NCI-H82 treated with DMSO at 0.1 percent for 48 hours (cell line): ENCODE data around the gene GRAMD1C.
"Not testable (repeated sequence)": the region's sequence is repeated elsewhere in the genome, so short reads cannot be mapped to it uniquely, and the experiment has no call there.

Experiments
- DNase-seq: peaks from one replicate; lab custom pipeline; 2025; ENCODE audit not compliant: unreplicated experiment; lab: John Stamatoyannopoulos, UW

GRAMD1C gene

DNA sequence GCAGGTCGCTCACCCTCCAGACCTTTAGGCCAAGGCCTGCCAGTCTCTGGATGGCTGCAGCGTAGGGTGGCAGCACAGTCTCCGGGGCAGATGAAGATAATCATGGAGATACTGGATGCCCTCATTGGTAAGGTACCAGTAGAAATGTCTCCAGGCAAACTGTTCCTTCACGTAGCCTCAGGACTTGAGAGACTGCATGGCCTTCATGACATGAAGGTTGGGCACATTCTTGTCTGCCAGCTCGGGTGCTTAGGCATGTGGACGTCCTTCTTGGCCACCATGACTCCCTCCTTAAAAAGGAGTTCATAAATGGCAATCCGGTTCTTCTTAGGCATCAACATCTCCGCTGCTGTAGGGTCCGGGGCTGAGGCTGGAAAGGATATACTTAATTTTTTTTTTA, 11.8 kb downstream of the GRAMD1C start:
- DNase-seq, result not testable (repeated sequence)

- DNase-seq, result no peak
Observed at GRCh38 chr3:113852506-113852905, 13.9 kb downstream of the GRAMD1C start.

- DNase-seq, result no peak
Observed at GRCh38 chr3:113867506-113867905, 28.9 kb downstream of the GRAMD1C start.

DNA sequence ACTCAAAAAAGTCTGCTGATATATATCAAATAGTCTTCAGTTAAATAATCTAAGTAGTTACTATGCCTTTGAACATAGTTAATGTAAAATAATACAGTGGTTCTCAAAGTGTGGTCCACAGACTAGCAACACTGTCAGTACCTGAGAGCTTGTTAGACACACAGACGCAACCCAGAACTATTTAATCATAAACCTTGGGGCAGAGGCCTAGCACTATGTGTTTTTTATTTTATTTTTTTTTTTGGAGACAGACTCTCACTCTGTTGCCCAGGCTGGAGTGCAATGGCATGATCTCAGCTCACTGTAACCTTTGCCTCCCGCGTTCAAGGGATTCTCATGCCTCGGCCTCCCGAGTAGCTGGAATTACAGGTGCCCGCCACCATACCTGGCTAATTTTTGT, 34.7 kb downstream of the GRAMD1C start:
- no peak for DNase-seq

- no peak for DNase-seq
Observed at GRCh38 chr3:113873814-113874526, 35.4 kb downstream of the GRAMD1C start.

- no peak for DNase-seq
Observed at GRCh38 chr3:113878403-113878802, 39.8 kb downstream of the GRAMD1C start.

DNA sequence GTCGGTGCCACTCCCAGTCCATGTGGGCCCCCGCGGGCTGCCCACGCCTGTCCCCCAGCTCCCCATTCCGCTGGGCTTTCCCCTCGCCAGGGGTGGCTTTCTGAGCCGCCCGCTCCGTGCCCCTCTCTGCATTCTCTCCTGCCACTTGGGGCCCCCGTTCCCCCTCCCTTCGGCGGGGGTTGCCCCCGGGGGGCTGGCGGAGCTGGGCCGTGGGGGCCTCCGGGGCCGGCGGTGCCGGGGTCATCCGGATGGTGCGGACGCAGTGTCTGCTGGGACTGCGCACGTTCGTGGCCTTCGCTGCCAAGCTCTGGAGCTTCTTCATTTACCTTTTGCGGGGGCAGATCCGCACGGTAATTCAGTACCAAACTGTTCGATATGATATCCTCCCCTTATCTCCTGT, 46.5 kb downstream of the GRAMD1C start:
- DNase-seq, result no peak

- no peak for DNase-seq
Observed at GRCh38 chr3:113890256-113890900, 51.8 kb downstream of the GRAMD1C start.

DNA sequence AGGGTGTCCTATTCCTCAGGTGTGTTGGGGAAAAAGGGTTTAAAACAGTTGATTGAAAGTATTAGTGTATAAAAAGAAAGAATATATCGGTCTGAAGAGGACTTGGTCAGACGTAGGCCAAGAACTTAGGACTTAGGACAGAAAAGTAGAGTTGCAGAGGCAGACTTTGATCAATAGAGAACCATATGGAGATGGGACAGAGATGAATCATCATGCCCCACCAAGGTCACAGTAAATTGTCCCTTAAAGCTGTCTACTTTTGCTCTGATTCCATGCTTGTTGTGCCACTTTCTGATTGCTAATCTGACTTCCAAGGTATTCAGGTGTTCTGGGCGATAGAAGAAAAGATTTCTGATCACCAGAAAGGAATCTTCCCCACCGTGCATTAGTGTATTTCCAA, 56.3 kb downstream of the GRAMD1C start:
- no peak for DNase-seq

DNA sequence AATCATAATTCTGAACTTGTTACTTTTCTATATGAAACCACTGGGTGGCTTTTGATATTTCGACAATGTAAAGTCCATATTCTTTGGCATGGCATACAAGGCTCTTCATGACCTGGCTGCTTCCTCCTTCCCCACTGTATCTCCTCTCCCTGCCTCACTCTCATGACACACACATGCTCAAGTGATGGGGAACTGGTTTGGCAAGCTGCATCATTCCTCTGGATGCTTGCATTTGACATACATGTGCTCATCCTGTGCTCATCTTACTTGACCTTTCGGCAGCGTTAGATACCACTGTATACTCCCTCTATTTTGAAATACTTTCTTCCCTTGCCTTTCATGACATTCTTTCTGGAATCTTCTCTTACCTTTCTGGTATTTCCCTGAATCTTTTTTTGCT, 57.4 kb downstream of the GRAMD1C start:
- DNase-seq, result no peak

- DNase-seq, result no peak
Observed at GRCh38 chr3:113896930-113897329, 58.3 kb downstream of the GRAMD1C start.

- no peak for DNase-seq
Observed at GRCh38 chr3:113897373-113897777, 58.8 kb downstream of the GRAMD1C start.

GRCh38 chr3:113898892-113899291, 60.3 kb downstream of the GRAMD1C start:
- no peak for DNase-seq

- DNase-seq, result no peak
Observed at GRCh38 chr3:113906568-113907140, 68.1 kb downstream of the GRAMD1C start.

- DNase-seq, result no peak
Observed at GRCh38 chr3:113908133-113908532, 69.5 kb downstream of the GRAMD1C start.

DNA sequence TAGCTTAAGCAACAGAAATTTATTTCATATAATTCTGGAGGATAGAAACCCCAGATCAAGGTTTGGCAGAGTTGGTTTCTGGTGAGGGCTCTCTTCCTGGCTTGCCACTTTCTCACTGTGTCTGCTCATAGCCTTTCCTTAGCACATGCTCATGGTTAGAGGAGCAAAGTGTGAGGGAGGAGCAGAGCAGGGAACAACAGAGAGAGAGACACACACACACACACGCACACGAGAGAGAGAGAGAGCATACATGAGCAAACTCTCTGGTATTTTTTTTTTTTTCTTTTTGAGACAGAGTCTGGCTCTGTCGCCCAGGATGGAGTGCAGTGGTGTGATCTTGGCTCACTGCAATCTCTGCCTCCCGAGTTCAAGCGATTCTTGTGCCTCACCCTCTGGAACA, 72.4 kb downstream of the GRAMD1C start:
- no peak for DNase-seq

DNA sequence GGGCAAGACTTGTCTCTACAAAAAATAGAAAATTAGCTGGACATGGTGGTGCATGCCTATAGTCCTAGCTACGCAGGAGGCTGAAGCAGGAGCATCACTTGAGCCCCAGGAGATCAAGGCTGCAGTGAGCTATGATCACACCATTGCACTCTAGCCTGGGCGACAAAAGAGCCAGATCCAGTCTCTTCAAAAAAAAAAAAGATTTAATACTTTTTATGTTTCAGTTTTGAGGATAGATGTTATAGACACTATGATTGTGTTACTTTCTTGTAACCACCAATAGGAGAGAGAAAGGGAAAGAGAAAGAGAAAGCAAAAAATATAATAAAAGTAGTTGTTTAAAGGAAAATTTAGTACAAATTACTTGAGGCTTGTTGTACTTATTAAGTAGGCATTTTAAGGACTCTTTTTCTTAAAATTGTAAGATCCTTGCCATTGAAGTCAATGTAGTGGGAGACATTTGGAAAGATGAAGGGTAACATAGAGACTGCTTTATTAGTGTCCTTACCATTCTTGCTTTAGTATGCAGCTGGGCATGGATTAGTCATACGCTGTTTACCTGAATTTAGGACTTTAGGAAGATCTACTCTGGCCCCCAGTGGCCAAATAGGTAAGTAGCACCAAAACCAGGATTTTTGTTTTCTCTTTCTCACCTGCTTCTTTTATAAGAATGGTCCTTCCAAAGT, 74.1 kb downstream of the GRAMD1C start:
- peak; percentile 42 for DNase-seq

DNA sequence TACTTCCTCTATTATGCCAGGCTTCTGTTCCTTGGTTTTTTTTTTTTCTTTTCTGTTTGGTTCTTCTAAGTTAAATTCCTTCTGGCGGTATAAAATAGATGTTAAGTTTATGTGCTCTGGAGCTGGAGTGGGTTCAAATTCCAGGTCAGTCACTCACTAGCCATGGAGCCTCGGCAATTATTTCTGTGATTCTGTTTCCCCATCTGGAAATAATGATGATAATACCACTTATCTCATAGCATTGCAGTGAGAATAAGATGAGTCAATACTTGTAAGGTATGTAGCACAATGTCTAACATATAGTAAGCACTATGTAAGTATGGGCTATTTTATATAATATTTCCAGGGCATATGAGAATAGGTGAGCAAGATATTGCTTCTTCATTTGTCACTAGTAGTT, 76.1 kb downstream of the GRAMD1C start:
- no peak for DNase-seq

DNA sequence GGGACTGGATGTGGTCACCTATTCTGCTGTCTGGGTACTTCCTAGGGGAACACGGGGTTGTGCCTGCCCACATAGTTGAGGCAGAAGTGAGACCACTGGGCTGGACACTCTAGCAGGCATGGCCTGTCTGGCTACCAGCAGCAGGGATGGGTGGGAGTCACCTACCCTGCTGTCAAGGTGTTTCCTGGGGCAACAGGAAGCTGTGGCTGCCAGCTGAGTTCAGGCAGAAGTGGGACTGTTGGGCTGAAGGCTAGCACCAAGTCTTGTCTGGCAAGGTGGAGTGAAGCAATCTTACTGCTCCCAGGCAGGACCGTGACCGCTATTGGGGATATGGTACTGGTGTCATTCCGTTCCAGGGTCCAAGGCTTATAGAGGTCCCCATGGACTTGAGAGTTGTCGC, 89.0 kb downstream of the GRAMD1C start:
- no peak for DNase-seq

GRCh38 chr3:113946831-113947230, 108.2 kb downstream of the GRAMD1C start:
- no peak for DNase-seq

DNA sequence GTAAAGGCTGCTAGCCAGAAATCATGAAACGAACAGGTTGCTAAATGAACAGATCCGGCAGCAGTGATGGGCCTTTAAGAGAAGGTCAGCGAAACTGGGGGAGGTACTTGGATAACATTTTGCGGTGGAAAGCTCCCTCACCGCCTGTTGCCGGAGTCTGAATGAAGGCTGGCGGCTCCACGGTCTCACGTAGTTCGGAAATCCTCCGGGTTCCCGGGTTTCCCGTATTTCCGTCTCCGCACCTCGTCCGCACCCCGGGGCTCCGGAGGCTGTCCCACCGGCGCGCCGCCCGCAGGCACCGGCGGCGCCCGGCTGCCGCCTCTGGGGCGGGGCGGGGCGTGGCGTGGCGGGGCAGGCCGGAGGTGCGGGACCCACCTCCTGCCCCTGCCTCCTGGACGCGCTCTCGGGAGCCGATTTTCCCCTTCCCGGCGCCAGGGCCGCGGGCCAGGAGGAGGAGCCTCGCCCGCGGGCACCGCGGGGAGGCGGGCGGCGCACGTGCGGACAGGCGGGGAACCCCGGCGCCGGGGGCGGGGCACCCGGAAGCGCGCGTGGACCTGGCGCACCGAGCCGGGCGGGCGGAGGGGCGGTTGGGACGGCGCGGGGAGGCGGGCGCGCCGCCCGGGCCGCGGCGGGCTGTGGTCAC, 108.9 kb downstream of the GRAMD1C start, which contains the start of gene ZDHHC23:
Gene ZDHHC23, plus strand, starts transcription at position 642 of the 643 bp plus-strand sequence. CDS start 790 bp downstream, outside the sequence.
- peak; percentile 33 for DNase-seq
